Testis (tissue), 3 donors: ENCODE data around the gene PDE6D. TPM values are rescaled to one million over a fixed set of nuclear protein-coding genes. Genes with fewer than 3 reads are reported as not detected.

Experiments
- DNase-seq: peaks from one replicate; pipeline ENCODE4 v3.0.0-alpha.2; 2019
- H3K27ac ChIP-seq, 2 donors: fragments of 200-600 bp; sonication (generic); one replicate each; pipeline ENCODE4 v1.5.1; 2019
- H3K27me3 ChIP-seq: fragments of 200-600 bp; sonication (generic); one replicate; pipeline ENCODE4 v1.5.1; 2019
- H3K36me3 ChIP-seq: fragments of 200-600 bp; sonication (generic); one replicate; pipeline ENCODE4 v1.5.1; 2017; ENCODE audit warnings: low read depth; ENCODE audit errors: missing control alignments
- H3K4me1 ChIP-seq: fragments of 200-600 bp; sonication (generic); one replicate; pipeline ENCODE4 v1.5.1; 2019
- H3K4me3 ChIP-seq, 2 donors: fragments of 200-600 bp; sonication (generic); one replicate each; pipeline ENCODE4 v1.5.1; 2017 to 2019
- H3K9me3 ChIP-seq: fragments of 200-600 bp; sonication (generic); one replicate; pipeline ENCODE4 v1.5.1; 2017
- CTCF ChIP-seq, 3 experiments: fragments of 450-650 bp in 2 of 3; fragments of 200-600 bp in 1 of 3; sonication (generic) in 1 of 3; IDR thresholded peaks; one replicate each; pipeline ENCODE4 v1.5.1; 2016 to 2019; ENCODE audit warnings: antibody characterized with exemption in 3 of 3, mild to moderate bottlenecking in 2 of 3, moderate library complexity in 1 of 3
- POLR2A ChIP-seq: fragments of 450-650 bp; IDR thresholded peaks from one replicate; pipeline ENCODE4 v1.6.1; 2017; ENCODE audit warnings: antibody characterized with exemption, mild to moderate bottlenecking, moderate library complexity
- WGBS, 2 donors: methylation state at CpG; one replicate each; pipeline ENCODE4 v1.1.5; 2018; 5-methylcytosine and 5-hydroxymethylcytosine counted together
- intact Hi-C: fragments of 100-400 bp; cut with DNase I; formaldehyde crosslinking; loops from one replicate; pipeline ENCODE4 v1.15.1; 2023; ENCODE audit warnings: low total_unique reads
- polyA plus RNA-seq: library from polyadenylated mRNA; stranded (reverse); fragments of 350-450 nt; fragmentation: Illumina TruSeq; extraction: RNeasy Lipid Tissue Mini Kit (QIAGEN cat#74804); gene quantifications from one replicate; pipeline ENCODE4 v1.2.3, GENCODE V29; 2014; ENCODE audit warnings: low read depth, low replicate concordance; ENCODE audit not compliant: insufficient read depth
- total RNA-seq, 2 donors: library from RNA; depleted of rRNA; stranded (reverse); fragments of >200 nt; gene quantifications; one replicate each; pipeline ENCODE4 v1.2.3, GENCODE V29; 2016

PDE6D gene
- total and polyA plus RNA-seq, 3 donors from 2014 or later: 39.9 to 102 (median 66.5) TPM

- intact Hi-C loops: no loop called here
- Histone ChIP-seq H3K4me1 (peaks cover 15% of the 10 kb centered on the region), H3K27me3 (no peaks in the 10 kb centered on the region), H3K36me3 (no peaks in the 10 kb centered on the region), H3K4me3 (peak overlapping the region; percentile 66 to 89), H3K27ac (peak overlapping the region; percentile 83 to 85), H3K9me3 (no peaks in the 10 kb centered on the region)
- no peak for TF ChIP-seq POLR2A
- TF ChIP-seq CTCF (IDR thresholded peaks at IDR 0.05): no peak
- WGBS, 2 donors: 2% methylated on average over 12 of the region's 12 CpGs
- peak; percentile 34 for DNase-seq
Observed at GRCh38 chr2:231781798-231782726, 980 bp upstream of the PDE6D start.

- Histone ChIP-seq H3K4me3 (peak overlapping the region; percentile 66 to 89), H3K27me3 (no peaks in the 10 kb centered on the region), H3K36me3 (no peaks in the 10 kb centered on the region), H3K4me1 (peaks cover 12% of the 10 kb centered on the region), H3K9me3 (no peaks in the 10 kb centered on the region), H3K27ac (peak overlapping the region; percentile 83 to 85)
- 13% methylated on average over 14 to 30 of the region's 51 CpGs for WGBS, 2 donors
- TF ChIP-seq CTCF (IDR thresholded peaks at IDR 0.05) (no peak), POLR2A (no peak)
- DNase-seq: peak; percentile 21
- intact Hi-C loops: no loop called here
Observed at GRCh38 chr2:231780123-231780908, 766 bp downstream of the PDE6D start.

GRCh38 chr2:231769170-231770136 lies 11.6 kb downstream of the PDE6D start:
- H3K27ac ChIP-seq: no peak overlapping the region
- H3K36me3 ChIP-seq: no peaks in the 10 kb centered on the region
- 80 to 85% methylated on average over 6 of the region's 6 CpGs for WGBS, 2 donors
- intact Hi-C loops: no loop called here
- no peaks in the 10 kb centered on the region for H3K9me3 ChIP-seq
- H3K4me1 ChIP-seq: no peaks in the 10 kb centered on the region
- no peak for TF ChIP-seq POLR2A
- TF ChIP-seq CTCF (IDR thresholded peaks at IDR 0.05): no peak
- no peak overlapping the region for H3K4me3 ChIP-seq
- no peaks in the 10 kb centered on the region for H3K27me3 ChIP-seq
- no peak for DNase-seq

GRCh38 chr2:231765496-231765929 lies 15.6 kb downstream of the PDE6D start:
- Histone ChIP-seq H3K27me3 (no peaks in the 10 kb centered on the region), H3K4me1 (no peaks in the 10 kb centered on the region), H3K36me3 (no peaks in the 10 kb centered on the region), H3K4me3 (no peak overlapping the region), H3K27ac (no peak overlapping the region), H3K9me3 (no peaks in the 10 kb centered on the region)
- intact Hi-C loops: no loop called here
- TF ChIP-seq CTCF (IDR thresholded peaks at IDR 0.05): no peak
- TF ChIP-seq POLR2A: no peak
- no peak for DNase-seq
